Adrenal gland (tissue), 12 donors: ENCODE results near the gene CTAG2. TPM values are rescaled to one million over a fixed set of nuclear protein-coding genes. Genes with fewer than 3 reads are reported as not detected.
"Not testable (repeated sequence)": the region's sequence is repeated elsewhere in the genome, so short reads cannot be mapped to it uniquely, and the experiment has no call there.

ENCODE experiments used
- DNase-seq, 7 donors: peaks; one replicate each; pipeline ENCODE4 v3.0.0-alpha.2; 2019 to 2020
- H3K27ac ChIP-seq, 5 donors: fragments of 200-600 bp; sonication (generic) in 4 of 5; 1 replicate in 3 of 5; 2 replicates in 2 of 5; pipeline versions ENCODE4 v1.5.1 to v1.8.0; 2016 to 2020; ENCODE audit warnings: mild to moderate bottlenecking in 1 of 5
- H3K27me3 ChIP-seq: fragments of 200-600 bp; 2 replicates; pipeline ENCODE4 v1.8.0; 2021
- H3K36me3 ChIP-seq, 2 donors: fragments of 200-600 bp; replicated peaks in 1 of 2; 1 replicate in 1 of 2; 2 replicates in 1 of 2; pipeline versions ENCODE4 v1.5.1 to v1.8.0; 2018 to 2022
- H3K4me1 ChIP-seq, 2 donors: fragments of 200-600 bp; replicated peaks in 1 of 2; 1 replicate in 1 of 2; 2 replicates in 1 of 2; pipeline versions ENCODE4 v1.5.1 to v1.8.0; 2018 to 2021
- H3K4me3 ChIP-seq, 4 donors: fragments of 200-600 bp; sonication (generic) in 3 of 4; one replicate each; pipeline ENCODE4 v1.5.1; 2016 to 2018
- H3K9me3 ChIP-seq, 3 donors: fragments of 200-600 bp; sonication (generic) in 1 of 3; replicated peaks in 1 of 3; 1 replicate in 2 of 3; 2 replicates in 1 of 3; pipeline versions ENCODE4 v1.5.1 to v1.8.0; 2016 to 2021
- POLR2A ChIP-seq, 2 donors: fragments of 450-650 bp; IDR thresholded peaks; one replicate each; pipeline ENCODE4 v1.6.1; 2017; ENCODE audit warnings: antibody characterized with exemption in 2 of 2, mild to moderate bottlenecking in 2 of 2, moderate library complexity in 1 of 2
- WGBS, 4 donors: extraction: QIAGEN DNeasy Blood & Tissue Kit in 2 of 4; methylation state at CpG; one replicate each; pipeline versions ENCODE4 v1.1.5 to v1.1.7; 2013 to 2017; 5-methylcytosine and 5-hydroxymethylcytosine counted together
- intact Hi-C, 2 donors: fragments of 100-400 bp; cut with DNase I; formaldehyde crosslinking; loops; one replicate each; pipeline versions ENCODE4 v1.14.1 to v1.15.0; 2022 to 2023
- polyA plus RNA-seq, 3 donors: library from polyadenylated mRNA; stranded (reverse); fragments of 200-250 nt in 2 of 3; fragments of 350-450 nt in 1 of 3; fragmentation: Illumina TruSeq in 1 of 3; extraction: RNeasy Lipid Tissue Mini Kit (QIAGEN cat#74804) in 1 of 3; gene quantifications; one replicate each; pipeline ENCODE4 v1.2.3, GENCODE V29; 2013 to 2014
- total RNA-seq, 9 donors: library from RNA; depleted of rRNA in 4 of 9; stranded (reverse); fragments of >200 nt in 4 of 9; fragments of 120-200 nt in 1 of 9; fragmentation: NEBNext Ultra II Directional in 1 of 9; extraction: Animal tissue kit (Norgen Biotek cat#: 25700) in 1 of 9; gene quantifications; one replicate each; pipeline versions ENCODE4 v1.1.0 to v1.2.4, GENCODE V29; 2013 to 2023
- TF ChIP-seq, protein P1 (sequence below), 6 experiments: fragments of 450-650 bp in 4 of 6; fragments of 200-600 bp in 2 of 6; sonication (generic) in 1 of 6; IDR thresholded peaks; 1 replicate in 5 of 6; 2 replicates in 1 of 6; pipeline versions ENCODE4 v1.5.1 to v1.8.0; 2016 to 2021; ENCODE audit warnings: antibody characterized with exemption in 6 of 6, mild to moderate bottlenecking in 2 of 6, moderate library complexity in 1 of 6
- donor health status: healthy with polysubstance abuse.
- donor health status: Bipolar disorder and iron deficiency.
- donor health status: DM: yes; HTN: yes; CAD: no.
- donor health status: DM: no; HTN: no; CAD: no.
- donor health status: DM: no; HTN: no; CAD: no.
- donor health status: DM: yes; HTN: yes; CAD: no.

CTAG2 gene
- total and polyA plus RNA-seq, 12 donors: 0.79 to 7.2 (median 5.5) TPM; not detected in 9

DNA sequence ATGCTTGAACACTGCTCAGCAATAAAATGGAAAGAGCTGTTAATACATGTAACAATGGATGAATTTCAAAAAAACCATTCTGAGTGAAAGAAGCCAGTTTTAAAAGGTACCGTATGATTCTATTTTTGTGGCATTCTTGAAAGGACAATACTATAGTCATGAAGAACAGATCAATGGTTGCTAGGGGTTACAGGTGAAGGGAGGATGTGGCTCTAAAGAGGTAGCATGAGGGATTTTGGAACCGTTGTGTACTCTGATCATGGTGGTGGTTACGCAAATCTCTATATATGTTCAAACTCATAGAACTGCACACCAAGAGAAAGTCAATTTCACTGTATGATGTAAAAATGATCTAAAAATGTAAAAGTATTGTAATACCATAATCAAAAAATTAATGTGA lies 40.0 kb upstream of the CTAG2 start:
- intact Hi-C loops: no loop called here
- H3K4me1 ChIP-seq: peaks cover 0 to 5% of the 10 kb centered on the region in 2 donors
- DNase-seq: no peak
- no peak overlapping the region for H3K27ac ChIP-seq
- 86 to 94% (median 92%) methylated on average over 3 of the region's 3 CpGs for WGBS, 4 donors
- no peaks in the 10 kb centered on the region for H3K36me3 ChIP-seq
- no peak overlapping the region for H3K4me3 ChIP-seq
- H3K27me3 ChIP-seq: no peaks in the 10 kb centered on the region
- TF ChIP-seq, protein P1, sequence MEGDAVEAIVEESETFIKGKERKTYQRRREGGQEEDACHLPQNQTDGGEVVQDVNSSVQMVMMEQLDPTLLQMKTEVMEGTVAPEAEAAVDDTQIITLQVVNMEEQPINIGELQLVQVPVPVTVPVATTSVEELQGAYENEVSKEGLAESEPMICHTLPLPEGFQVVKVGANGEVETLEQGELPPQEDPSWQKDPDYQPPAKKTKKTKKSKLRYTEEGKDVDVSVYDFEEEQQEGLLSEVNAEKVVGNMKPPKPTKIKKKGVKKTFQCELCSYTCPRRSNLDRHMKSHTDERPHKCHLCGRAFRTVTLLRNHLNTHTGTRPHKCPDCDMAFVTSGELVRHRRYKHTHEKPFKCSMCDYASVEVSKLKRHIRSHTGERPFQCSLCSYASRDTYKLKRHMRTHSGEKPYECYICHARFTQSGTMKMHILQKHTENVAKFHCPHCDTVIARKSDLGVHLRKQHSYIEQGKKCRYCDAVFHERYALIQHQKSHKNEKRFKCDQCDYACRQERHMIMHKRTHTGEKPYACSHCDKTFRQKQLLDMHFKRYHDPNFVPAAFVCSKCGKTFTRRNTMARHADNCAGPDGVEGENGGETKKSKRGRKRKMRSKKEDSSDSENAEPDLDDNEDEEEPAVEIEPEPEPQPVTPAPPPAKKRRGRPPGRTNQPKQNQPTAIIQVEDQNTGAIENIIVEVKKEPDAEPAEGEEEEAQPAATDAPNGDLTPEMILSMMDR (IDR thresholded peaks at IDR 0.05): no peak
- TF ChIP-seq POLR2A (IDR thresholded peaks at IDR 0.05): no peak
- H3K9me3 ChIP-seq: no peaks in the 10 kb centered on the region

DNA sequence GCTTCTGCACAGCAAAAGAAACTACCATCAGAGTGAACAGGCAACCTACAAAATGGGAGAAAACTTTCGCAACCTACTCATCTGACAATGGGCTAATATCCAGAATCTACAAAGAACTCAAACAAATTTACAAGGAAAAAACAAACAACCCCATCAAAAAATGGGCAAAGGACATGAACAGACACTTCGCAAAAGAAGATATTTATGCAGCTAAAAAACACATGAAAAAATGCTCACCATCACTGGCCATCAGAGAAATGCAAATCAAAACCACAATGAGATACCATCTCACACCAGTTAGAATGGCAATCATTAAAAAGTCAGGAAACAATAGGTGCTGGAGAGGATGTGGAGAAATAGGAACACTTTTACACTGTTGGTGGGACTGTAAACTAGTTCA lies 37.1 kb upstream of the CTAG2 start:
- H3K27me3 ChIP-seq, intact Hi-C loops, H3K4me3 ChIP-seq, H3K36me3 ChIP-seq, H3K9me3 ChIP-seq, DNase-seq, H3K4me1 ChIP-seq, H3K27ac ChIP-seq: not testable (repeated sequence)
- WGBS, 4 donors: 77 to 98% (median 95%) methylated on average over 2 of the region's 2 CpGs

- H3K27ac ChIP-seq, intact Hi-C loops, H3K9me3 ChIP-seq, H3K4me3 ChIP-seq, H3K27me3 ChIP-seq, DNase-seq, H3K36me3 ChIP-seq, H3K4me1 ChIP-seq: not testable (repeated sequence)
These were observed 18.7 kb upstream of the CTAG2 start for GRCh38 chrX:154672084-154672483.

- 61 to 82% (median 76%) methylated on average over 3 to 8 of the region's 8 CpGs; no CpG with 5 or more reads in 1 of the 4 donors for WGBS, 4 donors
- H3K4me1 ChIP-seq, H3K27ac ChIP-seq, H3K4me3 ChIP-seq, H3K27me3 ChIP-seq, H3K9me3 ChIP-seq, H3K36me3 ChIP-seq, DNase-seq, intact Hi-C loops: not testable (repeated sequence)
These were observed 17.5 kb upstream of the CTAG2 start for GRCh38 chrX:154670848-154671247.

DNA sequence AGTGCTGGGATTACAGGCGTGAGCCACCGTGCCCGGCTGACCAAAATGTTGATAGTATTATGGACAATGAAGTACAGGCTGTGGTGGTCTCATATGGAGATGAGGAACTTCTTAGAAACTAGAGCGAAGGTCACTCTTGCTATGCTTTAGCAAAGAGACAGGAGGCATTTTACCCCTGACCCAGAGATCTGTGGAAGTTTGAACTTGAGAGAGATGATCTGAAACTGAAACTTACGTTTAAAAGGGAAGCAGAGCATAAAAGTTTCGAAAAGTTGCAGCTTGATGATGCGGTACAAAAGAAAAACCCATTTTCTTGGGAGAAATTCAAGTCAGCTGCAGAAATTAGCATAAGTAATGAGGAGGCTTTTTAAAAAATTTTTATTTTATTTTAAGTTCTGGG lies 8.5 kb upstream of the CTAG2 start:
- no peaks in the 10 kb centered on the region for H3K4me1 ChIP-seq
- no peak overlapping the region for H3K4me3 ChIP-seq
- H3K9me3 ChIP-seq: no peaks in the 10 kb centered on the region
- DNase-seq: no peak
- H3K27me3 ChIP-seq: no peaks in the 10 kb centered on the region
- H3K27ac ChIP-seq: no peak overlapping the region
- intact Hi-C loops: no loop called here
- 67 to 80% (median 73%) methylated on average over 7 of the region's 7 CpGs for WGBS, 4 donors
- TF ChIP-seq POLR2A (IDR thresholded peaks at IDR 0.05): no peak
- TF ChIP-seq, protein P1 (IDR thresholded peaks at IDR 0.05): no peak
- H3K36me3 ChIP-seq: no peaks in the 10 kb centered on the region

DNA sequence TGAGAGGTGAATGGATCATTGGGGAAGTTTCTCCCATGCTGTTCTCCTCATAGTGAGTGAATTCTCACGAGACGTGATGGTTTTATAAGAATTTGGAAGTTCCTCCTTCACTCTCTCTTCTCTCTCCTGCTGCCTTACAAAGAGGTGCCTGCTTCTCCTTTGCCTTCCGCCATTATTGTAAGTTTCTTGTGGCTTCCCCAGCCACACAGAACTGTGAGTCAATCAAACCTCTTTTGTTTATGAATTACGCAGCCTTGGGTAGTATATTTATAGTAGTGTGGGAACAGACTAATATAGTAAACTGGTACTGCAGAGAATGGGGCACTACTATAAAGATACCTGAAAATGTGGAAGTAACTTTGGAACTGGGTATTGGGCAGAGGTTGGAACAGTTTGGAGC lies 7.8 kb upstream of the CTAG2 start:
- Histone ChIP-seq H3K36me3 (no peaks in the 10 kb centered on the region), H3K9me3 (no peaks in the 10 kb centered on the region), H3K4me3 (no peak overlapping the region), H3K27ac (no peak overlapping the region), H3K4me1 (no peaks in the 10 kb centered on the region), H3K27me3 (no peaks in the 10 kb centered on the region)
- DNase-seq: no peak
- 69 to 85% (median 74%) methylated on average over 4 of the region's 4 CpGs for WGBS, 4 donors
- intact Hi-C loops: no loop called here
- TF ChIP-seq, protein P1 (IDR thresholded peaks at IDR 0.05): no peak
- no peak for TF ChIP-seq POLR2A (IDR thresholded peaks at IDR 0.05)
